Progenitor cell of endocrine pancreas (in vitro differentiated cells): ENCODE measurements around the gene MYBPC1. TPM values are rescaled to one million over a fixed set of nuclear protein-coding genes. Genes with fewer than 3 reads are reported as not detected.

ENCODE experiments used
- DNase-seq: peaks from one replicate; pipeline ENCODE4 v3.0.0; 2021; ENCODE audit warnings: low spot score; ENCODE audit not compliant: unreplicated experiment
- H3K27ac Mint-ChIP-seq: 2 replicates; pipeline ENCODE4 v1.8.0; 2021; ENCODE audit warnings: mild to moderate bottlenecking, moderate library complexity, mixed read lengths
- H3K27me3 Mint-ChIP-seq: 2 replicates; pipeline ENCODE4 v1.8.0; 2021; ENCODE audit warnings: mixed read lengths
- H3K36me3 Mint-ChIP-seq: 2 replicates; pipeline ENCODE4 v1.8.0; 2022; ENCODE audit warnings: mixed read lengths; ENCODE audit not compliant: insufficient read depth
- H3K4me1 Mint-ChIP-seq: 2 replicates; pipeline ENCODE4 v1.8.0; 2021; ENCODE audit warnings: low read depth, mixed read lengths
- H3K4me3 Mint-ChIP-seq: 2 replicates; pipeline ENCODE4 v1.8.0; 2021; ENCODE audit warnings: low read depth, mild to moderate bottlenecking, moderate library complexity, mixed read lengths
- H3K9me3 Mint-ChIP-seq: 2 replicates; pipeline ENCODE4 v1.8.0; 2021; ENCODE audit warnings: low read depth, mixed read lengths
- CTCF ChIP-seq: fragments of 200-600 bp; sonication (generic); IDR thresholded peaks from one replicate; pipeline ENCODE4 v1.5.0; 2021; ENCODE audit warnings: antibody characterized with exemption, mild to moderate bottlenecking; ENCODE audit not compliant: unreplicated experiment
- total RNA-seq: library from RNA; stranded (reverse); gene quantifications from 2 replicates; pipeline ENCODE4 v1.2.1, GENCODE V29; 2021

Gene MYBPC1
- total RNA-seq, 1 donor from 2014 or later, result not detected

GRCh38 chr12:101707131-101707782 lies 112.5 kb downstream of the MYBPC1 start:
- no peak for TF ChIP-seq CTCF
- no peaks in the 10 kb centered on the region for H3K9me3 Mint-ChIP-seq
- no peak overlapping the region for H3K27ac Mint-ChIP-seq

GRCh38 chr12:101710288-101710687 lies 115.5 kb downstream of the MYBPC1 start:
- H3K4me3 Mint-ChIP-seq, result no peak overlapping the region
- H3K4me1 Mint-ChIP-seq, result peaks cover 19% of the 10 kb centered on the region
- no peaks in the 10 kb centered on the region for H3K36me3 Mint-ChIP-seq
- no peaks in the 10 kb centered on the region for H3K27me3 Mint-ChIP-seq
- DNase-seq, result no peak
- H3K27ac Mint-ChIP-seq, result no peak overlapping the region
- no peaks in the 10 kb centered on the region for H3K9me3 Mint-ChIP-seq
- TF ChIP-seq CTCF, result no peak

More at GRCh38 chr12:101707131-101707782, 112.5 kb downstream of the MYBPC1 start:
- no peaks in the 10 kb centered on the region for H3K27me3 Mint-ChIP-seq
- peaks cover 10% of the 10 kb centered on the region for H3K4me1 Mint-ChIP-seq
- H3K4me3 Mint-ChIP-seq, result no peak overlapping the region
- H3K36me3 Mint-ChIP-seq, result no peaks in the 10 kb centered on the region
- DNase-seq, result no peak

- no peaks in the 10 kb centered on the region for H3K27me3 Mint-ChIP-seq
- H3K36me3 Mint-ChIP-seq, result peaks cover 1% of the 10 kb centered on the region
- H3K9me3 Mint-ChIP-seq, result no peaks in the 10 kb centered on the region
- H3K4me3 Mint-ChIP-seq, result no peak overlapping the region
- no peak for DNase-seq
- TF ChIP-seq CTCF, result no peak
- no peak overlapping the region for H3K27ac Mint-ChIP-seq
- H3K4me1 Mint-ChIP-seq, result peaks cover 11% of the 10 kb centered on the region
These were observed 118.4 kb downstream of the MYBPC1 start for GRCh38 chr12:101713059-101713682.

- Mint-ChIP-seq H3K9me3 (no peaks in the 10 kb centered on the region), H3K27ac (no peak overlapping the region), H3K36me3 (peaks cover 1% of the 10 kb centered on the region), H3K27me3 (no peaks in the 10 kb centered on the region), H3K4me3 (no peak overlapping the region), H3K4me1 (peaks cover 11% of the 10 kb centered on the region)
- TF ChIP-seq CTCF, result no peak
- DNase-seq, result no peak
These were observed 119.2 kb downstream of the MYBPC1 start for GRCh38 chr12:101713930-101714329.

GRCh38 chr12:101714877-101715444 lies 120.2 kb downstream of the MYBPC1 start:
- TF ChIP-seq CTCF, result no peak
- Mint-ChIP-seq H3K4me3 (no peak overlapping the region), H3K9me3 (no peaks in the 10 kb centered on the region), H3K27ac (no peak overlapping the region), H3K27me3 (no peaks in the 10 kb centered on the region), H3K4me1 (peaks cover 9% of the 10 kb centered on the region), H3K36me3 (peaks cover 1% of the 10 kb centered on the region)
- no peak for DNase-seq
